Uterus (tissue), 4 donors: Measurements from ENCODE around the gene CIC. TPM values are rescaled to one million over a fixed set of nuclear protein-coding genes. Genes with fewer than 3 reads are reported as not detected.

Experiments
- DNase-seq, 2 donors: peaks; one replicate each; pipeline ENCODE4 v3.0.0-alpha.2; 2019 to 2020
- H3K27ac ChIP-seq, 2 donors: fragments of 200-600 bp; sonication (generic); 1 replicate in 1 of 2; 2 replicates in 1 of 2; pipeline ENCODE4 v1.5.1; 2016 to 2018
- H3K27me3 ChIP-seq, 2 donors: fragments of 200-600 bp; sonication (generic); one replicate each; pipeline ENCODE4 v1.5.1; 2018 to 2019; ENCODE audit warnings: control low read depth in 1 of 2
- H3K36me3 ChIP-seq, 2 donors: fragments of 200-600 bp; sonication (generic); one replicate each; pipeline ENCODE4 v1.5.1; 2019; ENCODE audit warnings: control low read depth in 1 of 2
- H3K4me1 ChIP-seq, 2 donors: fragments of 200-600 bp; sonication (generic); one replicate each; pipeline ENCODE4 v1.5.1; 2018 to 2019; ENCODE audit warnings: control low read depth in 1 of 2
- H3K4me3 ChIP-seq, 2 donors: fragments of 200-600 bp; sonication (generic); 1 replicate in 1 of 2; 2 replicates in 1 of 2; pipeline ENCODE4 v1.5.1; 2018 to 2019; ENCODE audit warnings: mild to moderate bottlenecking in 1 of 2
- H3K9me3 ChIP-seq, 2 donors: fragments of 200-600 bp; sonication (generic); one replicate each; pipeline ENCODE4 v1.5.1; 2019; ENCODE audit warnings: control low read depth in 1 of 2
- CTCF ChIP-seq, 4 experiments: fragments of 200-600 bp in 2 of 4; fragments of 450-650 bp in 2 of 4; sonication (generic) in 2 of 4; IDR thresholded peaks; one replicate each; pipeline ENCODE4 v1.5.1; 2016 to 2019; ENCODE audit warnings: antibody characterized with exemption in 4 of 4, mild to moderate bottlenecking in 2 of 4, moderate library complexity in 1 of 4
- POLR2A ChIP-seq, 2 donors: fragments of 450-650 bp; IDR thresholded peaks; one replicate each; pipeline ENCODE4 v1.6.1; 2016; ENCODE audit warnings: antibody characterized with exemption in 2 of 2, mild to moderate bottlenecking in 1 of 2, moderate library complexity in 1 of 2
- intact Hi-C: fragments of 100-400 bp; cut with DNase I; formaldehyde crosslinking; loops from one replicate; pipeline ENCODE4 v1.15.1; 2023; ENCODE audit warnings: low total_unique reads
- total RNA-seq, 4 donors: library from RNA; depleted of rRNA in 3 of 4; stranded (reverse); fragments of >200 nt in 3 of 4; gene quantifications; one replicate each; pipeline versions ENCODE4 v1.1.0 to v1.2.4, GENCODE V29; 2014 to 2023
- donor health status: DM: yes; HTN: yes; CAD: no.

CIC gene
- total RNA-seq, 4 donors from 2014 or later, result 28.7 to 155 (median 47.4) TPM

DNA sequence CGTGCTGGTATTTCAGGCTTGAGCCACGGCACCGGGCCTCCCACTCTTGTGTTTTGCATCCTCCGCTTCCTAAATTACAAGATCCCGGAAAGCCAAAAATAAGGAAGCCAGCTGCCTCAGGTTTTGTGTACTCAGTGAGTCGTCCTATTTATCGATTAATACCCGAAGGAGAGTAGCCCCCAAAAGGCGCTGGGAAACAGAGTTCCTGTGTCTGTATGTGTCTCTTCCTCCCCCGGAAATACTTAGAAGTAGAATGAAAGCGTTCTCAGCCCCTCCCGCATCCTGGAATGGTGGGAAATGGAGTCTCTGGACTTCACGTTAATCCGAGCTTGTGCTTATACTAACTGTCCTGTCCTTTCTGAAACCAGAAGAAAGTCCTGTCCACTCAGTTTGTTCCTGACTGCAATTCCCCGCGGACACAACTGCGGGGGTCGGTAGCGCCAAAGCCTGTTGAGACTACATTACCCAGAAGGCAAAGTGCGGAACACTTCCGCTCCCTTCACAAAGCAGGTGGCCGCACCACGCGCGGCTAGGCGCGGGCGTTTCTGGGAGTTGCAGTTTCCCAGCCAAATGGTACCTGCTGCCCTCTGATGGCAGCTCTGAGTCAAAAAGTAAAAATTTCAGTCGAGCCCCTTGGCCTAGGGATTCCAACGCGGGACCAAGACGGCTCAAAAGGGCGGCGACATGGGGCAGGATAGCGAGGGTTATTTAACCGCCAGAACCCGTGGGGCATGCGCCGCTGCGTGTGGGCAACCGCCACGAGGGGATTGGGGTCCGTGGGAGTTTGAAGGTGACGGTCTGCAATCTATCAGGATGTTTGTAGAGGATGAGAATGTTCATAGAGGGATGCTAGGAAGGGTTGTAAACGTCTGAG lies 24.5 kb upstream of the CIC start:
- intact Hi-C loops, result loop anchor here (5.0 kb wide), 1 partner anchor 48 kb away; no protein-coding TSS in a partner anchor
- TF ChIP-seq POLR2A (IDR thresholded peaks at IDR 0.05) (peak in 1 of 2 donors; percentile 41), CTCF (IDR thresholded peaks at IDR 0.05) (peak; percentile 69 to 84 (median 78))
- Histone ChIP-seq H3K36me3 (no peaks in the 10 kb centered on the region), H3K4me1 (peaks cover 4 to 17% of the 10 kb centered on the region in 2 donors), H3K27ac (peak overlapping the region; percentile 88 to 95), H3K27me3 (no peaks in the 10 kb centered on the region), H3K4me3 (peak overlapping the region; percentile 58 to 81), H3K9me3 (no peaks in the 10 kb centered on the region)
- peak; percentile 91 for DNase-seq

GRCh38 chr19:42245231-42245630 lies 23.8 kb upstream of the CIC start:
- Histone ChIP-seq H3K4me3 (no peak overlapping the region), H3K9me3 (no peaks in the 10 kb centered on the region), H3K27me3 (no peaks in the 10 kb centered on the region), H3K27ac (peak overlapping the region; percentile 88 to 95), H3K4me1 (peaks cover 4 to 20% of the 10 kb centered on the region in 2 donors), H3K36me3 (no peaks in the 10 kb centered on the region)
- TF ChIP-seq POLR2A (IDR thresholded peaks at IDR 0.05), result no peak
- no peak for TF ChIP-seq CTCF (IDR thresholded peaks at IDR 0.05)
- intact Hi-C loops, result loop anchor here (5.0 kb wide), 1 partner anchor 47 kb away; no protein-coding TSS in a partner anchor
- DNase-seq, result peak; percentile 29 to 45

DNA sequence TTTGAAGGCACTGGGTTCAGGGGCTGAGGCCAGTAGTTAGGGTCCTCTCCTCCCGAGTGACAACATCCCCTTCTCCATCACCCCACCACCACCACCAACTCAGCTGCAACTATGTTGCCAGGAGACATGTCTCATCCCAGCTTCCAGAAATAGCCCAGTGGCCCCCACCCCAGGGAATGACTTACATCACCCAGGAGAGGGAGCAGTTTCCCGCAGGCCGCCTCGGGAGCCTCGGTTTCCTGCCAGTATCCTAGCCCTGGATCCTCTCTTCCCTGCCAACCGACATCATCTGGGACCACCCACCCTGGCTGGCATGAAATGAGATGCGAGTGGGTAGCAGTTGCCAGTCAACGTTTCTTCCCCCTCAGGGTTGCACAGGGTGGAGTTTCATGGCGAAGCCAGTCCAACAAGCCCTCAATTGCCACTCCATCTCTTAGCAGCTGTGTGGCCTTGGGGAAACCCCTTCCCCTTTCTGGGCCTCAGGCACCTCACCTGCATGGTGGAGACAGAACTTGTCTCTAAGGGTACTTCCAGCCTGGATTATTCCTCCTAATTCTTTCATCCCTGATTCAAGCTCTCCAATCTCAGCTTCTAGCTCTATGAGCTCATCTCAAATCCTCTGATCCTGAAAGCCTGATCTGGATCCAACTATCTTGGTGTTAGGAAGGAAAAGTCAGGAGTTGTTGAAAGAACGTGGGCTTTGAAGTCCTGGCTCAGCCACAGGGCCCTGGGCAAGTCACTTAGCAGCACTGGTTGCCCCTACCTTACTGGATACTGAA lies 22.7 kb upstream of the CIC start:
- Histone ChIP-seq H3K27ac (peak overlapping the region; percentile 74 to 95), H3K4me1 (peaks cover 4 to 20% of the 10 kb centered on the region in 2 donors), H3K36me3 (no peaks in the 10 kb centered on the region), H3K4me3 (no peak overlapping the region), H3K27me3 (no peaks in the 10 kb centered on the region), H3K9me3 (no peaks in the 10 kb centered on the region)
- peak; percentile 82 to 85 for DNase-seq
- intact Hi-C loops, result loop anchor here (5.0 kb wide), 1 partner anchor 46 kb away; no protein-coding TSS in a partner anchor
- TF ChIP-seq POLR2A (IDR thresholded peaks at IDR 0.05) (no peak), CTCF (IDR thresholded peaks at IDR 0.05) (peak; percentile 72 to 85 (median 80))

DNA sequence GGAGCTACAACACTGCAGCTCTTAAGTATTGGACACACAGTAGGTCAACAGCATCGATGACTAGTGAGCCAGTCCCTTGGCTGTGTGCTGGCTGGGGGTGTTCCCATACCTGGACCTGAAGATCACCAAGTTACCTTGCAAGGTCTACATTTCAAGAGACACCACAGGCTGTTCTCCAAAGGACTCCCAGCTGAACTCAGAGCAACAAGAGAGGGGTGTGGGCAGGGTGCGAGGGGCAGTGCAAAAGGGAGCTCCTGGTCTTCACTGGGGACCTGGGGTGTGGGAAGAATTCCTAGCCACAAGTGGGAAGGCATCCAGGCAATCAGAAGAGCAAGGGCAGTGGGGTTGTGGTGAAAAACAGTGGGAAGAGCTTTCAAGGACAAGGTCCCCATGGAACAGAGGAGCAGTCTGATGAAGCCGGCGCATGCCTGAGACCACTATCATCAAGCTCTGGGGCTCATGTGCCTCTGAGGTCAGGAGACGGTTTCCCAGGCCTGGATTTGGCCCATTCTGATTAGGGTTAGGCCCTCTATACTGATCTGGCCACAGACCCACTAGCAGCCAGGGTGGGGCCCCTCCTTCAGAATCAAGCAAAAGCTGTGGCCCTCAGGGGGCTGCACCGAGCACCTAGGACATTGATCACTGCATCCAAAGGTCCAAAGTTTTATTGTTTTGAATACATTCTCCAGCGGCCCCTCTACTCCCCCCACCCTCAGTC lies 22.0 kb upstream of the CIC start:
- H3K4me1 ChIP-seq, result peaks cover 9 to 20% of the 10 kb centered on the region in 2 donors

More for the DNA sequence above, 22.0 kb upstream of the CIC start:
- no peak for TF ChIP-seq POLR2A (IDR thresholded peaks at IDR 0.05)
- no peak for TF ChIP-seq CTCF (IDR thresholded peaks at IDR 0.05)
- Histone ChIP-seq H3K4me3 (no peak overlapping the region), H3K9me3 (no peaks in the 10 kb centered on the region), H3K27me3 (no peaks in the 10 kb centered on the region), H3K27ac (peak overlapping the region; percentile 74 to 95), H3K36me3 (no peaks in the 10 kb centered on the region)
- intact Hi-C loops, result loop anchor here (5.0 kb wide), 1 partner anchor 45 kb away; no protein-coding TSS in a partner anchor
- DNase-seq, result peak in 1 of 2 donors; percentile 31
